ENCODE measurements around the gene GALNT9.

DNA sequence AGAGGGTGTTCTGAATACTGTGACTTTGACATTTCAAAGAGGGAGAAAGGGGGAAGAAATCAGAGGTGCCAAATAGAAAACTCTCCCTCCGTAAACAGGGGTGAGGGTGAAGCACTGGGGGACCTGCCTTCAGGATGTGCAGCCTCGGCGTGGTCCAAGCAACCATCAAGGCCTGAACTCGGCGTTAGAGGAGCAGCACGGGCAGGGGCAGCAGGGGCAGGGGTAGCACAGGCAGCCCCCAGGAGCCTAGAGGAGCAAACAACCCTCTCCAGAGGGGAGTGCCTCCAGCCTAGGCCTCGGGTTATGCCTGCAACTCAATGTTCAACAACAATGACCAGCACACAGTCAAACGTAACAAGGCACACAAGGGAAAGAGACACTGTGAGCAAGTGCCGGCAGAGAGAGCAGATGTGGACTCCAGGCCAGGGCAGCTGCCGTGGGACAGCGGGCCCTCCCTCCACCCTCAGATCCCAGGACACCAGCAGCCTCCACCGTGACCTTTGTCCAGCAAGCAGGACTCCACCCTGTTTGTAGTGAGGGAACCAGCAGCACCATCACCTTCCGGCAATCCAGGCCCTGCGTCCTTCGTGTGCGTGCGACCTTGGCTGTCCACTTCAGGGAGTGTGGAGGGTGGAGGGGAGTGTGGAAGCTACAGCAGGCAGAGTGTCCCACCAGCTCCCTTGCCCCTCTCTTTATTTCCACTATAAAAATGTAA, 18.0 kb downstream of the GALNT9 start:
- TF ChIP-seq EP300 (IDR thresholded peaks at IDR 0.05) (no peak), POLR2AphosphoS5 (IDR thresholded peaks at IDR 0.05) (no peak)
- TF ChIP-seq, protein P1, sequence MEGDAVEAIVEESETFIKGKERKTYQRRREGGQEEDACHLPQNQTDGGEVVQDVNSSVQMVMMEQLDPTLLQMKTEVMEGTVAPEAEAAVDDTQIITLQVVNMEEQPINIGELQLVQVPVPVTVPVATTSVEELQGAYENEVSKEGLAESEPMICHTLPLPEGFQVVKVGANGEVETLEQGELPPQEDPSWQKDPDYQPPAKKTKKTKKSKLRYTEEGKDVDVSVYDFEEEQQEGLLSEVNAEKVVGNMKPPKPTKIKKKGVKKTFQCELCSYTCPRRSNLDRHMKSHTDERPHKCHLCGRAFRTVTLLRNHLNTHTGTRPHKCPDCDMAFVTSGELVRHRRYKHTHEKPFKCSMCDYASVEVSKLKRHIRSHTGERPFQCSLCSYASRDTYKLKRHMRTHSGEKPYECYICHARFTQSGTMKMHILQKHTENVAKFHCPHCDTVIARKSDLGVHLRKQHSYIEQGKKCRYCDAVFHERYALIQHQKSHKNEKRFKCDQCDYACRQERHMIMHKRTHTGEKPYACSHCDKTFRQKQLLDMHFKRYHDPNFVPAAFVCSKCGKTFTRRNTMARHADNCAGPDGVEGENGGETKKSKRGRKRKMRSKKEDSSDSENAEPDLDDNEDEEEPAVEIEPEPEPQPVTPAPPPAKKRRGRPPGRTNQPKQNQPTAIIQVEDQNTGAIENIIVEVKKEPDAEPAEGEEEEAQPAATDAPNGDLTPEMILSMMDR (IDR thresholded peaks at IDR 0.05), result no peak

Measured in sigmoid colon (tissue), 4 donors.